ENCODE measurements around the gene RPL32. TPM values are rescaled to one million over a fixed set of nuclear protein-coding genes. Genes with fewer than 3 reads are reported as not detected.

Gene RPL32
- total RNA-seq, 2 donors from 2014 or later = 626 to 829 TPM

DNA sequence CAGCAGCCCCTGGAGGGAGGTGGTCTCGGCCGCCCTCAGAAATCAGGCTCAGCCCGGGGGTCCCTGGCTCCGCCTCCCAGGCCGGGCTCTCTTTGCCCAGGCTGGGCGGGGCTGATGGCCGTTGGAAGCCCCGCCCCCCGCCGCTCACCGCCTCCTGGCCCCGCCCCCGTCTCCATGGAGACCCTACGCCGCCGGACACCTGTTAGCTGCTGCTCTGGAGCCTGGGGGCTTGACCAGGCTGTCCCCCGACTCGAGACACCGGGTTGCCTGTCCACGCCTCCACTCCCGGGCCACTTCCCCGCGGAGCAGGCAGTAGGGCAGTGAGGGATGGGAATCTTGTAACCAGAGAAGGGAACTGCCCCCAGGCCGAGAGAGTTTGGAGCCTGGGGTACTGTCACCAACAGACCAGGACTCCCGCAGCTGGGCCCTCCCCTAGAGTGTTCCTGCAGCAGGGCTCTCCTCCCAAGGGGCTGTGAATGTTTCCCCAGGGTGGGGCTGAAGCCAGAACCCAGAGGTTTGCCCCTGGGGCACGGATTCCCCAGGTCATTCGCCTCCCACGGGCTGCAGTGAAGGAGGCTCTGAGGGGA, 27.8 kb upstream of the RPL32 start:
- no peak for DNase-seq (ENCODE audit: low spot score)
- Histone ChIP-seq H3K4me1 (peaks cover 0 to 16% of the 10 kb centered on the region in 2 donors), H3K4me3 (peak overlapping the region; percentile 17 to 36)

GRCh38 chr3:12868039-12869034, 27.0 kb upstream of the RPL32 start:
- DNase-seq (ENCODE audit: low spot score) = peak; percentile 92
- Histone ChIP-seq H3K9me3 (no peaks in the 10 kb centered on the region), H3K36me3 (no peaks in the 10 kb centered on the region), H3K27ac (peak overlapping the region; percentile 35 to 44), H3K27me3 (no peaks in the 10 kb centered on the region), H3K4me1 (peaks cover 0 to 16% of the 10 kb centered on the region in 2 donors), H3K4me3 (peak overlapping the region; percentile 17 to 36)
- peak; percentile 83 to 92 for TF ChIP-seq CTCF (IDR thresholded peaks at IDR 0.05)

More for the DNA sequence above, 27.8 kb upstream of the RPL32 start:
- no peak for TF ChIP-seq CTCF (IDR thresholded peaks at IDR 0.05)
- H3K27ac ChIP-seq = peak overlapping the region; percentile 35 to 44
- no peaks in the 10 kb centered on the region for H3K27me3 ChIP-seq
- H3K9me3 ChIP-seq = no peaks in the 10 kb centered on the region
- H3K36me3 ChIP-seq = no peaks in the 10 kb centered on the region

- no peaks in the 10 kb centered on the region for H3K27me3 ChIP-seq
- H3K27ac ChIP-seq = no peak overlapping the region
- no peaks in the 10 kb centered on the region for H3K36me3 ChIP-seq
- H3K9me3 ChIP-seq = no peaks in the 10 kb centered on the region
- no peak for TF ChIP-seq CTCF (IDR thresholded peaks at IDR 0.05)
- H3K4me3 ChIP-seq = no peak overlapping the region
- H3K4me1 ChIP-seq = peaks cover 0 to 23% of the 10 kb centered on the region in 2 donors
- no peak for DNase-seq (ENCODE audit: low spot score)
Measured at GRCh38 chr3:12866836-12867235, 25.5 kb upstream of the RPL32 start.

DNA sequence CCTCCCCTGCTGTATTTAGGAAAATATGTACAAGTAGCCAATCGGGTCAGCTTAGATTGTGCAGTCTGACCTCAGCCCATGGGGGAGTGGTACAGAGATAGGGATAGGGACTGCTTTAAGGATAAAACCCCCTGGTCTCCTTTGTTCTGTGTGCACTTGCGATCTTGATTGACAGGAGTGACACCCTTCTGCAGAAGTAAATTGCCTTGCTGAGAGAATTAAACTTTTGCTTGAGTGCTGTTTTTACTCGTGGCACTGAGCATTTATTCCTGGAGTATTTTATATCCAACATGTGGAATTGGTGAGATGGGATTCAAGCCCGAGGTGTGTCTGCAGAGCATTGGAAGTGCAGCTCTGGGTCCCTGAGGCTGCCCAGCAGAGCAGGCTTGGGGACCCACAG, 23.9 kb upstream of the RPL32 start:
- no peak for TF ChIP-seq CTCF (IDR thresholded peaks at IDR 0.05)
- H3K9me3 ChIP-seq = no peaks in the 10 kb centered on the region
- H3K4me3 ChIP-seq = no peak overlapping the region
- peaks cover 0 to 24% of the 10 kb centered on the region in 2 donors for H3K4me1 ChIP-seq
- no peak overlapping the region for H3K27ac ChIP-seq
- H3K36me3 ChIP-seq = no peaks in the 10 kb centered on the region
- no peak for DNase-seq (ENCODE audit: low spot score)
- H3K27me3 ChIP-seq = no peaks in the 10 kb centered on the region

DNA sequence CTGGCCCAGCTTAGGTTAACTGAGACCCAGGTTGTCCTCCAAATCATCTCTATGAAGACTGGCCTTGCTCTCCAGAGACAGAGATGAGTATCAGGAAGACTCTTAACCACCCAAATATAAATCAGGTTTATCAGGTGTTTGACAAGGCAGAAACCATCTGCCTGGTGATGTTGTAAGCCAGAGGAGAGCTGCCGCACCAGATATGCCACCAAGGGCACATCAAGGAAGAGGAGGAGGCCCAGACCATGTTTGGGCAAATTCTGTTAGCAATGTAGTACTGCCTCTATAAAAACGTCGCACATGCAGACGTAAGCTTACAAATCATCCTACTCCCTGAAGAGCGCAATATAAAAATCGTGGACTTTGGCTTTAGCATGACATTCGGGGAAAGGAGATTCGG, 21.0 kb upstream of the RPL32 start:
- Histone ChIP-seq H3K4me1 (peaks cover 0 to 16% of the 10 kb centered on the region in 2 donors), H3K4me3 (no peak overlapping the region), H3K36me3 (no peaks in the 10 kb centered on the region), H3K27ac (peak overlapping the region; percentile 26 to 48), H3K9me3 (no peaks in the 10 kb centered on the region), H3K27me3 (no peaks in the 10 kb centered on the region)
- TF ChIP-seq CTCF (IDR thresholded peaks at IDR 0.05) = no peak
- DNase-seq (ENCODE audit: low spot score) = no peak

Data from right atrium auricular region (tissue), 2 donors.